ENCODE measurements around the gene SLC27A5. TPM values are rescaled to one million over a fixed set of nuclear protein-coding genes. Genes with fewer than 3 reads are reported as not detected.
A peak's percentile ranks its signal among the peaks of the same experiment; 100 is the strongest.

SLC27A5 gene
- total and polyA plus RNA-seq, 9 of the 15 experiments (the other 6 are each of a cell fraction or from before 2014, with no cell fraction given) = 42.2 to 318 (median 64.7) TPM

DNA sequence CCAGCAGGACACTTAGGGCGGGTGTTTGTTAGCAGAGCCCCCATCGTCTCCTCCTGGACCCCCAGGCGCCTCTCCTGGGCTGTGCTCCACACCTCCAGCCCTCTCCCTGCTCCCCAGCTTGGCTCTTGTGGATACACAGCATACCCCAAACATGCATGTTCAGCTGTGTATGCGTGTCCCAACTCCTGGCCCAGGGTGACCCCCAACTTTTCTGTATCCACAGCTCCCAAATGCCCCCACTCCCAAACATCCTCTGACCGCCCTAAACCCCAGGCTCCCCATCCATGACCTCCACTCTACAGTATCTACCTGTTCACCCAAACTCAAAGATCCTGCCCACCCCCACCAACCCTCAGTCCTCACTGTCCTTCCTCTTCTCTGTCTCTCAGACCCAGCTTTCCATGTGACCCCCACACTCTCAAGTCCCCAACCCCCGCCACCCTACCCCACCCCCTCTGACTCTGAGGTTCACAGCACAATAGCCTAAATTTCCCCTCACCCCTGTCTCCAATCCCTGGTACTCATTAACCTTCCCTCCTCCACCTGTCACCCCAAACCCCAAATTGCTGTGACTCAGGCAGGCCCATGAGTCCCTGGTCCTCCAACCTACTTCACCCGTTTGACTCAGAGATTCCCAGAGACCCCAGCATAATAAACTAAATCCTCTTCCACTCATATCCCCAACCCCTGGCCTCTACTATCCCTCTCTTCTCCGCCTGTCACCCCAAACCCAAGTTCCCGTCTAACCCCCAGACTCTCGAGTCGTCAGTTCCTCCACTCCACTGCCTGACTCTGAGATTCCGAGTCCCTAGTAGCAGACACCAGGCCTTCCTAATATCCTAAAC, 45.7 kb upstream of the SLC27A5 start (continued):
- TF ChIP-seq NR4A1 (CRISPR knock-in tag; IDR thresholded peaks at IDR 0.05) (no peak), NR4A1 (tag; IDR thresholded peaks at IDR 0.05) (no peak), HMG20B (CRISPR knock-in tag; IDR thresholded peaks at IDR 0.05) (no peak), RBM25 (IDR thresholded peaks at IDR 0.05; ENCODE audit: low read depth, low read length, severe bottlenecking) (no peak), LCOR (CRISPR knock-in tag; IDR thresholded peaks at IDR 0.05) (no peak), SMARCB1 (IDR thresholded peaks at IDR 0.05; ENCODE audit: insufficient read length, low read depth) (no peak), PTRF (tag; IDR thresholded peaks at IDR 0.05) (no peak), L3MBTL2 (IDR thresholded peaks at IDR 0.05) (no peak), NFRKB (IDR thresholded peaks at IDR 0.05; ENCODE audit: low read depth) (0 out of 2 replicates have a peak, but pooled peaks have one; percentile 20), ZNF140 (CRISPR knock-in tag; IDR thresholded peaks at IDR 0.05) (no peak), POLR2B (IDR thresholded peaks at IDR 0.05; ENCODE audit: low read depth, partially characterized antibody) (no peak), ZC3H11A (IDR thresholded peaks at IDR 0.05; ENCODE audit: low read depth, low read length) (no peak), NR3C1 (CRISPR knock-in tag; IDR thresholded peaks at IDR 0.05) (no peak), CBX8 (IDR thresholded peaks at IDR 0.05; ENCODE audit: borderline replicate concordance, extremely low read depth, low read depth, low read length, poor library complexity, severe bottlenecking) (no peak), SUPT5H (IDR thresholded peaks at IDR 0.05) (no peak)
- TF ChIP-seq, protein P1, sequence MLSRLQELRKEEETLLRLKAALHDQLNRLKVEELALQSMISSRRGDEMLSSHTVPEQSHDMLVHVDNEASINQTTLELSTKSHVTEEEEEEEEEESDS (CRISPR knock-in tag; IDR thresholded peaks at IDR 0.05) = no peak
- TF ChIP-seq, protein P2, sequence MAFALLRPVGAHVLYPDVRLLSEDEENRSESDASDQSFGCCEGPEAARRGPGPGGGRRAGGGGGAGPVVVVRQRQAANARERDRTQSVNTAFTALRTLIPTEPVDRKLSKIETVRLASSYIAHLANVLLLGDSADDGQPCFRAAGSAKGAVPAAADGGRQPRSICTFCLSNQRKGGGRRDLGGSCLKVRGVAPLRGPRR (CRISPR knock-in tag; IDR thresholded peaks at IDR 0.05) = no peak
- TF ChIP-seq, protein P3, sequence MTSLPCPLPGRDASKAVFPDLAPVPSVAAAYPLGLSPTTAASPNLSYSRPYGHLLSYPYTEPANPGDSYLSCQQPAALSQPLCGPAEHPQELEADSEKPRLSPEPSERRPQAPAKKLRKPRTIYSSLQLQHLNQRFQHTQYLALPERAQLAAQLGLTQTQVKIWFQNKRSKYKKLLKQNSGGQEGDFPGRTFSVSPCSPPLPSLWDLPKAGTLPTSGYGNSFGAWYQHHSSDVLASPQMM (CRISPR knock-in tag; IDR thresholded peaks at IDR 0.05) = no peak

Measured in K562 (cell line).